Endothelial cell of coronary artery (primary cell): ENCODE data around the gene KCNJ5. TPM values are rescaled to one million over a fixed set of nuclear protein-coding genes. Genes with fewer than 3 reads are reported as not detected.

ENCODE experiments used
- total RNA-seq: library from RNA; depleted of rRNA; stranded (reverse); fragments of >200 nt; gene quantifications from 2 replicates; pipeline ENCODE4 v1.2.3, GENCODE V29; 2014

KCNJ5 gene
- 0.09 TPM in 2 replicates for total RNA-seq

DNA sequence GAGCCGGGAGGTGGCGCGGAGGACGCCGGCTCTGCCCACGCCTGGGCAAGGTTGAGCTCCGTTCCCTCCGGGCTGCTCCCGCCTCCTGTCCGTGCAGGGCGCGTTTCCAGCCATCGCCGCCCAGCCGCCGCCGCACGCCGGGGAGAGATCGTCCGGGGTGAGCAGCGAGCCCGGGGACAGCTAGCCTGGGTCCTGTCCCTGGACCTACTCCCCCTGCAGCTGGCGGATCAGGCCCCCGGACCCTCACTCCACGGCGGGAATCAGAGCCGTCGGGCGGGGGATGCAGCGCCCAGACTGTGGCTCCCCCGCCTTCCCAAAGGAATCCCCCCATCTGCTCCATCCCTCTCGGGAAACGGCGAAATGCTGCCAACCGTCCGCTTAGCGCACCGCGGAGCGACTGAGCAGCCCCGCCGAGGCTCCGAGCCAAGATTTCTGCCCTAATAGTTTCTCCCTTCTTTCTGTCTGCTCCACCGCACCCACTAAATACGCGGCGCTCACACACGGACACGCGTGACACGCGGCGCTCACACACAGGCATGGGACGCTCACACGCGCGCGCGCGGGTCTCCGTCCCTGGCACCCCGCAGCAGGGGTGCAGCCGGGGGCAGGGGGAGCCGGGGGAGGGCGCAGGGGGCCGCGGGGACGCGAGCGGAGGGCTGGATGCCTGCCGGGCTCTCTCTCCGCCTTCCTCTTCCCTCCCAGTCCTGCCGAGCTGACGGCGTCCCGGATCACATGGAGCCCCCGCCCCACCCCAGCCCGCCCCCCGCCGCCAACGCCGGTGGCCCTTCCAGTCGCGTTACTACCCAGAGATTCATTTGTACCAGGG is at the start of gene KCNJ5:
Gene KCNJ5, plus strand, starts transcription at position 814 of the 826 bp plus-strand sequence. CDS start 19,918 bp downstream, outside the sequence.

DNA sequence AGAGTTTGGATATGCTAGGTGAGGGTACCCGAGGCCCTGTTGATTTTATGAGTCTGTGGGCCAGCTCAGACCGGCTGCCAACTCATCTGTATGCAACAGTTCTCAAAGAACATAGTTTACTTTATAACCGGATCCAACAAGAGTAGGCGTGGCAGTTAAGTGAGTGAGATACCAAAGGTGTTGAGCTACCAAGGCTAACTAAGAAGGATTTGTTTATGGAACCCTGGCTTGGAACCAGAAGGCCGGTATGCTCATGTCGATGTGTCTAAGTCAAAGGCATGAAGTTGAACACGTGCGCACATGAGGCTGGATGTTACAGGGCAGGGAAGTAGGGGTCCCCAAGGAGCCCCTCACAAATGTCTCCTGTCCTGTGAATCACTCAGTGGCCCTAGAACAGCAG is 23.9 kb upstream of the KCNJ5 start, which contains the start of gene KCNJ1:
Gene KCNJ1, minus strand, starts transcription at position 20 of the 400 bp plus-strand sequence. CDS start 27,053 bp downstream, outside the sequence.

GRCh38 chr11:128942817-128943427 is 51.8 kb downstream of the KCNJ5 start, which contains the start of gene TP53AIP1:
TP53AIP1 (minus strand) TSS chr11:128942871; CDS start chr11:128937818, 5,053 bp downstream.

Other genes starting within 250 kb of the KCNJ5 start
- gene FLI1, start 197.3 kb upstream of the KCNJ5 start, total RNA-seq = 118 and 163 TPM in 2 replicates
- gene KCNJ1, start 24.1 kb upstream of the KCNJ5 start, total RNA-seq = not detected in 2 replicates
- not detected in 2 replicates for gene TP53AIP1, start 51.5 kb downstream of the KCNJ5 start, total RNA-seq